Spleen (tissue), 11 donors: ENCODE measurements around the gene RBPJL. TPM values are rescaled to one million over a fixed set of nuclear protein-coding genes. Genes with fewer than 3 reads are reported as not detected.

ENCODE experiments used
- DNase-seq: peaks from one replicate; pipeline ENCODE4 v3.0.0-alpha.2; 2020
- H3K27ac ChIP-seq, 8 donors: fragments of 200-600 bp; sonication (generic) in 7 of 8; 1 replicate in 4 of 8; 2 replicates in 4 of 8; pipeline versions ENCODE4 v1.5.0 to v1.8.0; 2016 to 2021; ENCODE audit warnings: inconsistent platforms in 4 of 8, mild to moderate bottlenecking in 4 of 8, moderate library complexity in 1 of 8
- H3K27me3 ChIP-seq, 7 donors: fragments of 200-600 bp; sonication (generic) in 6 of 7; replicated peaks in 1 of 7; 1 replicate in 4 of 7; 2 replicates in 3 of 7; pipeline versions ENCODE4 v1.5.0 to v1.8.0; 2016 to 2021; ENCODE audit warnings: inconsistent platforms in 3 of 7, mild to moderate bottlenecking in 1 of 7
- H3K36me3 ChIP-seq, 6 donors: fragments of 200-600 bp; sonication (generic) in 5 of 6; 1 replicate in 4 of 6; 2 replicates in 2 of 6; pipeline versions ENCODE4 v1.5.0 to v1.8.0; 2016 to 2021; ENCODE audit warnings: inconsistent platforms in 2 of 6
- H3K4me1 ChIP-seq, 6 donors: fragments of 200-600 bp; sonication (generic) in 5 of 6; 1 replicate in 3 of 6; 2 replicates in 3 of 6; pipeline versions ENCODE4 v1.5.0 to v1.8.0; 2016 to 2021; ENCODE audit warnings: inconsistent platforms in 3 of 6
- H3K4me3 ChIP-seq, 8 donors: fragments of 200-600 bp; sonication (generic) in 7 of 8; 1 replicate in 4 of 8; 2 replicates in 4 of 8; pipeline versions ENCODE4 v1.5.0 to v1.8.0; 2016 to 2021; ENCODE audit warnings: inconsistent platforms in 4 of 8, mild to moderate bottlenecking in 4 of 8, moderate library complexity in 2 of 8
- H3K9me3 ChIP-seq, 8 donors: fragments of 200-600 bp; sonication (generic) in 7 of 8; 1 replicate in 4 of 8; 2 replicates in 4 of 8; pipeline versions ENCODE4 v1.5.0 to v1.8.0; 2016 to 2021; ENCODE audit warnings: inconsistent platforms in 4 of 8
- CTCF ChIP-seq, 11 experiments: fragments of 200-600 bp in 7 of 11; fragments of 450-650 bp in 4 of 11; sonication (generic) in 4 of 11; IDR thresholded peaks in 8 of 11; conservative IDR thresholded peaks in 3 of 11; 1 replicate in 7 of 11; 2 replicates in 4 of 11; pipeline versions ENCODE4 v1.4.0 to v1.8.0; 2016 to 2021; ENCODE audit warnings: antibody characterized with exemption in 11 of 11, inconsistent platforms in 4 of 11, mild to moderate bottlenecking in 1 of 11
- POLR2A ChIP-seq, 3 donors: fragments of 450-650 bp; IDR thresholded peaks; one replicate each; pipeline ENCODE4 v1.5.1; 2017; ENCODE audit warnings: antibody characterized with exemption in 3 of 3, mild to moderate bottlenecking in 1 of 3
- POLR2AphosphoS5 ChIP-seq, 3 donors: sonication (generic); formaldehyde crosslinking; IDR thresholded peaks; one replicate each; pipeline ENCODE4 v1.5.1; 2017; ENCODE audit warnings: antibody characterized with exemption in 3 of 3
- WGBS, 5 donors: extraction: QIAGEN DNeasy Blood & Tissue Kit in 3 of 5; methylation state at CpG; one replicate each; pipeline versions ENCODE4 v1.1.5 to v1.1.7; 2013 to 2018; 5-methylcytosine and 5-hydroxymethylcytosine counted together
- intact Hi-C: fragments of 100-400 bp; cut with DNase I; formaldehyde crosslinking; loops from one replicate; pipeline ENCODE4 v1.15.0; 2023; ENCODE audit warnings: low total_unique reads
- polyA plus RNA-seq, 3 donors: library from polyadenylated mRNA; stranded (reverse); fragments of 200-250 nt; gene quantifications; one replicate each; pipeline ENCODE4 v1.2.1, GENCODE V29; 2013
- total RNA-seq, 7 donors: library from RNA; depleted of rRNA in 3 of 7; stranded (reverse); fragments of >200 nt in 3 of 7; fragmentation: NEBNext Ultra II Directional in 4 of 7; extraction: Animal tissue kit (Norgen Biotek cat#: 25700) in 4 of 7; gene quantifications; one replicate each; pipeline versions ENCODE4 v1.1.0 to v1.2.1, GENCODE V29; 2016 to 2021
- donor health status: healthy with polysubstance abuse.
- donor health status: DM: no; HTN: no; CAD: no; lungs with moderate emphysema.
- donor health status: DM: no; HTN: no; CAD: no.
- donor health status: Bipolar disorder and iron deficiency.
- donor health status: healthy.
- donor health status: DM: no; HTN: no; CAD: no.
- donor health status: DM: yes; HTN: yes; CAD: no.

The RBPJL gene
- total and polyA plus RNA-seq, 10 donors, result 0.05 to 0.09 TPM; not detected in 8

GRCh38 chr20:45359069-45359405 is 52.4 kb downstream of the RBPJL start:
- intact Hi-C loops, result no loop called here

GRCh38 chr20:45359406-45360148 is 52.9 kb downstream of the RBPJL start:
- Histone ChIP-seq H3K27ac (peak overlapping the region; percentile 43 to 96 (median 74)), H3K36me3 (no peaks in the 10 kb centered on the region), H3K9me3 (no peaks in the 10 kb centered on the region), H3K4me1 (peaks cover 12 to 72% (median 54%) of the 10 kb centered on the region in 6 donors), H3K4me3 (no peak overlapping the region), H3K27me3 (no peaks in the 10 kb centered on the region)
- TF ChIP-seq POLR2A (IDR thresholded peaks at IDR 0.05), result no peak
- no peak for TF ChIP-seq POLR2AphosphoS5 (IDR thresholded peaks at IDR 0.05)
- no peak for TF ChIP-seq CTCF (IDR thresholded peaks at IDR 0.05 in 8 of 11, conservative IDR thresholded peaks at IDR 0.05 in 3 of 11)
- 68 to 77% (median 72%) methylated on average over 9 of the region's 9 CpGs for WGBS, 5 donors
- no peak for DNase-seq
- intact Hi-C loops, result no loop called here

More at GRCh38 chr20:45359069-45359405, 52.4 kb downstream of the RBPJL start:
- 58 to 80% (median 71%) methylated on average over 6 to 7 of the region's 7 CpGs for WGBS, 5 donors
- peaks cover 9 to 68% (median 51%) of the 10 kb centered on the region in 6 donors for H3K4me1 ChIP-seq
- no peak for TF ChIP-seq CTCF (IDR thresholded peaks at IDR 0.05 in 8 of 11, conservative IDR thresholded peaks at IDR 0.05 in 3 of 11)
- TF ChIP-seq POLR2AphosphoS5 (IDR thresholded peaks at IDR 0.05), result peak in 2 of 3 donors; percentile 32 to 82
- TF ChIP-seq POLR2A (IDR thresholded peaks at IDR 0.05), result no peak
- H3K27ac ChIP-seq, result peak overlapping the region in 7 of 8 donors; percentile 60 to 96 (median 81)
- no peaks in the 10 kb centered on the region for H3K9me3 ChIP-seq
- no peak overlapping the region for H3K4me3 ChIP-seq
- no peaks in the 10 kb centered on the region for H3K36me3 ChIP-seq
- H3K27me3 ChIP-seq, result no peaks in the 10 kb centered on the region
- no peak for DNase-seq

GRCh38 chr20:45361793-45362192 is 55.2 kb downstream of the RBPJL start:
- H3K27me3 ChIP-seq, result no peaks in the 10 kb centered on the region
- H3K4me1 ChIP-seq, result peaks cover 14 to 95% (median 71%) of the 10 kb centered on the region in 6 donors

More at GRCh38 chr20:45361793-45362192, 55.2 kb downstream of the RBPJL start:
- DNase-seq, result no peak
- TF ChIP-seq POLR2AphosphoS5 (IDR thresholded peaks at IDR 0.05), result no peak
- TF ChIP-seq CTCF (IDR thresholded peaks at IDR 0.05 in 8 of 11, conservative IDR thresholded peaks at IDR 0.05 in 3 of 11), result no peak
- no peak for TF ChIP-seq POLR2A (IDR thresholded peaks at IDR 0.05)
- 46 to 69% (median 55%) methylated on average over 6 of the region's 6 CpGs for WGBS, 5 donors
- Histone ChIP-seq H3K27ac (peak overlapping the region in 4 of 8 donors; percentile 93 to 96 (median 94)), H3K9me3 (no peaks in the 10 kb centered on the region), H3K4me3 (peak overlapping the region in 1 of 8 donors; percentile 81), H3K36me3 (peaks cover 0 to 21% (median 17%) of the 10 kb centered on the region in 6 donors)
- intact Hi-C loops, result no loop called here
